Measurements from ENCODE around the gene TUBA4A. TPM values are rescaled to one million over a fixed set of nuclear protein-coding genes. Genes with fewer than 3 reads are reported as not detected.
"Not testable (repeated sequence)": the region's sequence is repeated elsewhere in the genome, so short reads cannot be mapped to it uniquely, and the experiment has no call there.

The TUBA4A gene
- total and polyA plus RNA-seq, 8 donors: 24.1 to 84.0 (median 39.7) TPM

DNA sequence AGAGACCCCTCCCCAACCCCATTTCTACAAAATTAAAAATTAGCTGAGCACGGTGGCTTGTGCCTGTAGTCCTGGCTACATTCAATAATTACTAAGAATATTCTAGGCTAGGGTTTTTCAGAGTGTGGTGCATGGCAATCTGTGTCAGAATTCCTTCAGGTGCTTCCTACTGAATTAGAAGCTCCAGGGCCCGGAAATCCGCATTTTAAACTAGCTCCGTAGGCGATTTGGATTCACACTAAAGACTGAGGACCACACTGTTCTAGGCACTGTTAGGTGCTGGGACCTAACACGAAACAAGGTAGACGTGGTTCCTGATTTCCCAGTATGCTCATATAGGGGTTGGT is 47.8 kb downstream of the TUBA4A start:
- intact Hi-C loops (cut with DNase I): no loop called here
- Histone ChIP-seq H3K36me3 (peaks cover 0 to 34% of the 10 kb centered on the region in 2 donors), H3K9me3 (peaks cover 0 to 4% of the 10 kb centered on the region in 2 donors), H3K4me1 (peaks cover 14 to 35% of the 10 kb centered on the region in 2 donors), H3K4me3 (peak overlapping the region; percentile 50 to 61), H3K27ac (peak overlapping the region; percentile 94 to 95), H3K27me3 (no peaks in the 10 kb centered on the region)
- DNase-seq (no peak), ATAC-seq (no peak)
- TF ChIP-seq, protein P1, sequence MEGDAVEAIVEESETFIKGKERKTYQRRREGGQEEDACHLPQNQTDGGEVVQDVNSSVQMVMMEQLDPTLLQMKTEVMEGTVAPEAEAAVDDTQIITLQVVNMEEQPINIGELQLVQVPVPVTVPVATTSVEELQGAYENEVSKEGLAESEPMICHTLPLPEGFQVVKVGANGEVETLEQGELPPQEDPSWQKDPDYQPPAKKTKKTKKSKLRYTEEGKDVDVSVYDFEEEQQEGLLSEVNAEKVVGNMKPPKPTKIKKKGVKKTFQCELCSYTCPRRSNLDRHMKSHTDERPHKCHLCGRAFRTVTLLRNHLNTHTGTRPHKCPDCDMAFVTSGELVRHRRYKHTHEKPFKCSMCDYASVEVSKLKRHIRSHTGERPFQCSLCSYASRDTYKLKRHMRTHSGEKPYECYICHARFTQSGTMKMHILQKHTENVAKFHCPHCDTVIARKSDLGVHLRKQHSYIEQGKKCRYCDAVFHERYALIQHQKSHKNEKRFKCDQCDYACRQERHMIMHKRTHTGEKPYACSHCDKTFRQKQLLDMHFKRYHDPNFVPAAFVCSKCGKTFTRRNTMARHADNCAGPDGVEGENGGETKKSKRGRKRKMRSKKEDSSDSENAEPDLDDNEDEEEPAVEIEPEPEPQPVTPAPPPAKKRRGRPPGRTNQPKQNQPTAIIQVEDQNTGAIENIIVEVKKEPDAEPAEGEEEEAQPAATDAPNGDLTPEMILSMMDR (IDR thresholded peaks at IDR 0.05): no peak

DNA sequence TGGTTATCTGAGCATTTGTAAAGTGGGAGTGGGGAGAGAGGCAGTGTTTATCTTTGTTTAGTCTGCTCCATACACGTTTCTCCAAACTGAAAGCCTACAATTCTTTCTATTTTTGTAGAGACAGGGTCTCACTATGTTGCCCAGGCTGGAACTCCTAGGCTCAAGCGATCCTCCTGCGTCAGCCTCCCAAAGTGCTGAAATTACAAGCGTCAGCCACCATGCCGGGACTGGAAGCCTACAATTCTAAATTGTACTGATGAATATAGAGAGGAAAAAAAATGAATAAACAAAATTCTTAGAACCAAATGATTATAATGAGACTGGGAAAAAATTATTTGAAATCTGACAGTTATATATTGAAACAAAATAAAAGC is 48.6 kb downstream of the TUBA4A start:
- DNase-seq (no peak), ATAC-seq (no peak)
- TF ChIP-seq, protein P1 (IDR thresholded peaks at IDR 0.05): no peak
- intact Hi-C loops (cut with DNase I): no loop called here
- H3K27me3 ChIP-seq: no peaks in the 10 kb centered on the region
- H3K27ac ChIP-seq: no peak overlapping the region
- H3K36me3 ChIP-seq: peaks cover 0 to 26% of the 10 kb centered on the region in 2 donors
- peaks cover 14 to 34% of the 10 kb centered on the region in 2 donors for H3K4me1 ChIP-seq
- no peak overlapping the region for H3K4me3 ChIP-seq
- peaks cover 0 to 4% of the 10 kb centered on the region in 2 donors for H3K9me3 ChIP-seq

DNA sequence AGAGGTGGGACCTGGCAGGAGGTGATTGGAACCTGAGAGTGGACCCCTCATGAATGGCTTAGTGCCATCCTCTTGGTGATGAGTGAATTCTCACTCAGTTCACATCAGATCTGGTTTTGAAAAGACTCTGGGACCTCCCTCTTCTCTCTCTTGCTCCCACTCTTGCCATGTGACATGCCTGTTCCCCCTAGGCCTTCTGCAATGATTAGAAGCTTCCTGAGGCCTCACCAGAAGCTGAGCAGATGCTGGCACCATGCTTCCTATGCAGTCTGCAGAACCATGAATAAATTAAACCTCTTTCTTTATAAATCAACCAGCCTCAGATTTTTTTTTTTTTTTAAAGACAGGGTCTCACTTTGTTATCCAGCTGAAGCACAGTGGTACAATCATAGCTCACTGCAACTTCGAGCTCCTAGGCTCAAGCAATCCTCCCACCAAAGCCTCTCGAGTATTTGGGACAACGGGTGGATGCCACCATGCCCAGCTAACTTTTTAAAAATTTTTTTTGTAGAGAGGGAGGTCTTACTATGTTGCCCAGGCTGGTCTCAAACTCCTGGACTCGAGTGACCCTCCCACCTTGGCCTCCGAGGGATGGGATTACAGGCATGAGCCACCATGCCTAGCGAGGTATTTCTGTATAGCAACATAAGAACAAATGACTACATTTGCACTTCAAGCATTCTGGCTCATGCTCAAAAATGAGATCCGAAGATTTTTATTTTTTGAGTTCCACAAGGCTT is 49.1 kb downstream of the TUBA4A start:
- TF ChIP-seq, protein P1 (IDR thresholded peaks at IDR 0.05): no peak
- Histone ChIP-seq H3K27ac (no peak overlapping the region), H3K36me3 (peaks cover 0 to 21% of the 10 kb centered on the region in 2 donors), H3K27me3 (peaks cover 0 to 3% of the 10 kb centered on the region in 2 donors), H3K9me3 (peaks cover 0 to 4% of the 10 kb centered on the region in 2 donors), H3K4me1 (peaks cover 14 to 29% of the 10 kb centered on the region in 2 donors), H3K4me3 (no peak overlapping the region)
- intact Hi-C loops (cut with DNase I): no loop called here
- ATAC-seq: no peak
- DNase-seq: no peak

DNA sequence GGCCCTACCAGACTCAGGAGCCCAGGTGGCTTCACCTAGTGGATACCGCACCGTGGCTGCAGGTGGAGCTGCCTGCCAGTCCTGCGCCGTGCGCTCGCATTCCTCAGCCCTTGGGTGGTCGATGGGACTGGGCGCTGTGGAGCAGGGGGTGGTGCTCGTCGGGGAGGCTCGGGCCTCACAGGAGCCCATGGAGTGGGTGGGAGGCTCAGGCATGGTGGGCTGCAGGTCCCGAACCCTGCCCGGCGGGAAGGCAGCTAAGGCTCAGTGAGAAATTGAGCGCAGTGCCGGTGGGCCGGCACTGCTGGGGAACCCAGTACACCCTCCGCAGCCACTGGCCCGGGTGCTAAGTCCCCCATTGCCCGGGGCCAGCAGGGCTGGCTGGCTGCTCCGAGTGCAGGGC is 52.4 kb downstream of the TUBA4A start:
- H3K4me3 ChIP-seq; H3K36me3 ChIP-seq; ATAC-seq; H3K9me3 ChIP-seq; intact Hi-C loops (cut with DNase I); H3K4me1 ChIP-seq; DNase-seq; H3K27ac ChIP-seq: not testable (repeated sequence)
- H3K27me3 ChIP-seq: peaks cover 0 to 27% of the 10 kb centered on the region in 2 donors

DNA sequence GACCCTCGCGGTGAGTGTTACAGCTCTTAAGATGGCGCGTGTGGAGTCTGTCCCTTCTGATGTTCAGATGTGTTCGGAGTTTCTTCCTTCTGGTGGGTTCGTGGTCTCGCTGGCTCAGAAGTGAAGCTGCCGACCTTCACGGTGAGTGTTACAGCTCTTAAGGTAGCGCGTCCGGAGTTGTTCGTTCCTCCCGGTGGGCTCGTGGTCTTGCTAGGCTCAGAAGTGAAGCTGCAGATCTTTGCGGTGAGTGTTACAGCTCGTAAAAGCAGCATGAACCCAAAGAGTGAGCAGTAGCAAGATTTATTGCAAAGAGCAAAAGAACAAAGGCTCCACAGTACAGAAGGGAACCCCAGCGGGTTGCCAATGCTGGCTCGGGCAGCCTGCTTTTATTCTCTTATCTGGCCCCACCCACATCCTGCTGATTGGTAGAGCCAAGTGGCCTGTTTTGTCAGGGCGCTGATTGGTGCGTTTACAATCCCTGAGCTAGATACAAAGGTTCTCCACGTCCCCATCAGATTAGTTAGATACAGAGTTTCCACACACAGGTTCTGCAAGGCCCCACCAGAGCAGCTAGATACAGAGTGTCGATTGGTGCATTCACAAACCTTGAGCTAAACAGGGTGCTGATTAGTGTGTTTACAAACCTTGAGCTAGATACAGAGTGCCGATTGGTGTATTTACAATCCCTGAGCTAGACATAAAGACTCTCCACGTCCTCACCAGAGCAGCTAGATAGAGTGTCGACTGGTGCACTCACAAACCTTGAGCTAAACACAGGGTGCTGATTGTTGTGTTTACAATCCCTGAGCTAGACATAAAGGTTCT is 53.0 kb downstream of the TUBA4A start:
- H3K36me3 ChIP-seq; H3K9me3 ChIP-seq; DNase-seq; H3K4me1 ChIP-seq; intact Hi-C loops (cut with DNase I); ATAC-seq; H3K4me3 ChIP-seq; H3K27ac ChIP-seq: not testable (repeated sequence)
- peaks cover 0 to 27% of the 10 kb centered on the region in 2 donors for H3K27me3 ChIP-seq

Small RNAs within 50 kb of the gene (microRNA-seq; reads per million reads assigned to microRNA genes)
- gene MIR153-1: 0 reads per million in 2 donors

Other genes with a start within 250 kb of the TUBA4A start
- gene CFAP65, start 212.4 kb downstream of the TUBA4A start, total RNA-seq: 1 to 10 TPM in 1 of 2 donors, not detected in 1; 4.3 TPM
- gene CFAP65, start 212.4 kb downstream of the TUBA4A start, polyA plus RNA-seq (ENCODE audit: insufficient read length in 6 of 6): 1 to 10 TPM in 5 of 6 donors, under 1 TPM in 1; 0.83 to 4.3 (median 2.9) TPM
- 1 to 10 TPM; 1.0 to 1.7 TPM for gene IHH, start 193.0 kb downstream of the TUBA4A start, total RNA-seq
- gene IHH, start 193.0 kb downstream of the TUBA4A start, polyA plus RNA-seq (ENCODE audit: insufficient read length in 6 of 6): 1 to 10 TPM; 1.7 to 3.7 (median 2.1) TPM
- gene NHEJ1, start 93.1 kb downstream of the TUBA4A start, total RNA-seq: 10 to 100 TPM; 14.0 to 16.4 TPM
- 10 to 100 TPM; 16.3 to 20.9 (median 18.8) TPM for gene NHEJ1, start 93.1 kb downstream of the TUBA4A start, polyA plus RNA-seq (ENCODE audit: insufficient read length in 6 of 6)
- gene SLC23A3, start 83.9 kb downstream of the TUBA4A start, total RNA-seq: 1 to 10 TPM; 3.8 to 4.4 TPM
- 1 to 10 TPM; 2.6 to 5.5 (median 4.3) TPM for gene SLC23A3, start 83.9 kb downstream of the TUBA4A start, polyA plus RNA-seq (ENCODE audit: insufficient read length in 6 of 6)
- gene CNPPD1, start 77.0 kb downstream of the TUBA4A start, total RNA-seq: 10 to 100 TPM; 59.0 to 68.2 TPM
- 10 to 100 TPM; 34.6 to 42.7 (median 40.7) TPM for gene CNPPD1, start 77.0 kb downstream of the TUBA4A start, polyA plus RNA-seq (ENCODE audit: insufficient read length in 6 of 6)
- gene RETREG2, start 75.6 kb downstream of the TUBA4A start, total RNA-seq: 10 to 100 TPM; 84.6 to 85.4 TPM
- 10 to 100 TPM; 75.0 to 86.6 (median 81.7) TPM for gene RETREG2, start 75.6 kb downstream of the TUBA4A start, polyA plus RNA-seq (ENCODE audit: insufficient read length in 6 of 6)
- 10 to 100 TPM; 28.5 to 40.8 TPM for gene ZFAND2B, start 47.1 kb downstream of the TUBA4A start, total RNA-seq
- gene ZFAND2B, start 47.1 kb downstream of the TUBA4A start, polyA plus RNA-seq (ENCODE audit: insufficient read length in 6 of 6): 10 to 100 TPM; 26.3 to 41.8 (median 36.0) TPM
- 10 to 100 TPM; 24.3 to 45.3 TPM for gene ABCB6, start 35.0 kb downstream of the TUBA4A start, total RNA-seq
- gene ABCB6, start 35.0 kb downstream of the TUBA4A start, polyA plus RNA-seq (ENCODE audit: insufficient read length in 6 of 6): 10 to 100 TPM; 23.2 to 45.3 (median 30.1) TPM
- 10 to 100 TPM; 53.6 to 58.9 TPM for gene ATG9A, start 24.3 kb downstream of the TUBA4A start, total RNA-seq
- 10 to 100 TPM; 43.1 to 52.6 (median 47.0) TPM for gene ATG9A, start 24.3 kb downstream of the TUBA4A start, polyA plus RNA-seq (ENCODE audit: insufficient read length in 6 of 6)
- gene ANKZF1, start 24.1 kb downstream of the TUBA4A start, total RNA-seq: 10 to 100 TPM; 34.5 to 36.5 TPM
- gene ANKZF1, start 24.1 kb downstream of the TUBA4A start, polyA plus RNA-seq (ENCODE audit: insufficient read length in 6 of 6): 10 to 100 TPM; 54.7 to 85.5 (median 80.0) TPM
- 10 to 100 TPM in 1 of 2 donors, 1 to 10 TPM in 1; 9.9 to 11.9 TPM for gene GLB1L, start 8.5 kb downstream of the TUBA4A start, total RNA-seq
- gene GLB1L, start 8.5 kb downstream of the TUBA4A start, polyA plus RNA-seq (ENCODE audit: insufficient read length in 6 of 6): 10 to 100 TPM; 14.6 to 17.9 (median 16.6) TPM
- gene STK16, start 8.4 kb downstream of the TUBA4A start, total RNA-seq: 10 to 100 TPM; 23.9 to 26.3 TPM
- 10 to 100 TPM; 30.9 to 35.6 (median 33.2) TPM for gene STK16, start 8.4 kb downstream of the TUBA4A start, polyA plus RNA-seq (ENCODE audit: insufficient read length in 6 of 6)
- 1 to 10 TPM in 1 of 2 donors, not detected in 1; 3.0 TPM for gene TUBA4B, start 675 bp downstream of the TUBA4A start, total RNA-seq
- gene TUBA4B, start 675 bp downstream of the TUBA4A start, polyA plus RNA-seq (ENCODE audit: insufficient read length in 6 of 6): 1 to 10 TPM in 5 of 6 donors, under 1 TPM in 1; 0.50 to 6.0 (median 3.7) TPM
- gene DNAJB2, start 25.4 kb upstream of the TUBA4A start, total RNA-seq: 10 to 100 TPM; 54.2 to 97.4 TPM
- 10 to 100 TPM; 58.7 to 74.8 (median 63.7) TPM for gene DNAJB2, start 25.4 kb upstream of the TUBA4A start, polyA plus RNA-seq (ENCODE audit: insufficient read length in 6 of 6)
- 1 to 10 TPM in 1 of 2 donors, not detected in 1; 1.4 TPM for gene PTPRN, start 55.5 kb upstream of the TUBA4A start, total RNA-seq
- 1 to 10 TPM in 1 of 6 donors, under 1 TPM in 5; 0.17 to 1.1 (median 0.79) TPM for gene PTPRN, start 55.5 kb upstream of the TUBA4A start, polyA plus RNA-seq (ENCODE audit: insufficient read length in 6 of 6)
- gene RESP18, start 78.8 kb upstream of the TUBA4A start, total RNA-seq: not detected
- gene RESP18, start 78.8 kb upstream of the TUBA4A start, polyA plus RNA-seq (ENCODE audit: insufficient read length in 6 of 6): not detected
- 10 to 100 TPM; 41.6 to 62.9 TPM for gene DNPEP, start 134.0 kb upstream of the TUBA4A start, total RNA-seq
- 10 to 100 TPM; 60.6 to 86.4 (median 72.9) TPM for gene DNPEP, start 134.0 kb upstream of the TUBA4A start, polyA plus RNA-seq (ENCODE audit: insufficient read length in 6 of 6)
- 100 to 1,000 TPM in 1 of 2 donors, 10 to 100 TPM in 1; 32.0 to 101 TPM for gene DES, start 164.5 kb upstream of the TUBA4A start, total RNA-seq
- gene DES, start 164.5 kb upstream of the TUBA4A start, polyA plus RNA-seq (ENCODE audit: insufficient read length in 6 of 6): 10 to 100 TPM in 5 of 6 donors, 1 to 10 TPM in 1; 8.7 to 31.3 (median 23.8) TPM
- gene SPEG, start 180.9 kb upstream of the TUBA4A start, total RNA-seq: 10 to 100 TPM in 1 of 2 donors, 1 to 10 TPM in 1; 7.3 to 11.7 TPM
- 10 to 100 TPM; 21.5 to 34.2 (median 29.1) TPM for gene SPEG, start 180.9 kb upstream of the TUBA4A start, polyA plus RNA-seq (ENCODE audit: insufficient read length in 6 of 6)
- 10 to 100 TPM; 43.7 to 50.1 TPM for gene GMPPA, start 245.0 kb upstream of the TUBA4A start, total RNA-seq
- 10 to 100 TPM; 20.6 to 34.7 (median 24.0) TPM for gene GMPPA, start 245.0 kb upstream of the TUBA4A start, polyA plus RNA-seq (ENCODE audit: insufficient read length in 6 of 6)

Measured in left lung (tissue), 10 donors.